ENCODE data around the gene SLC12A7.

GRCh38 chr5:1109542-1110306, 2.1 kb downstream of the SLC12A7 start:
- TF ChIP-seq KLF10 (CRISPR knock-in tag; IDR thresholded peaks at IDR 0.05) (no peak), CBFB (CRISPR knock-in tag; IDR thresholded peaks at IDR 0.05) (no peak), SP1 (CRISPR knock-in tag; IDR thresholded peaks at IDR 0.05) (no peak), STAT5B (CRISPR knock-in tag; IDR thresholded peaks at IDR 0.05) (no peak), EHMT2 (IDR thresholded peaks at IDR 0.05) (no peak), HDGF (IDR thresholded peaks at IDR 0.05) (no peak), SREBF2 (CRISPR knock-in tag; IDR thresholded peaks at IDR 0.05) (no peak), ELK3 (CRISPR knock-in tag; IDR thresholded peaks at IDR 0.05) (no peak), HES1 (IDR thresholded peaks at IDR 0.05; ENCODE audit: low read depth) (no peak), ZNF175 (CRISPR knock-in tag; IDR thresholded peaks at IDR 0.05; ENCODE audit: low read depth) (no peak)

All from K562 (cell line).